ENCODE data around the gene CCDC107. TPM values are rescaled to one million over a fixed set of nuclear protein-coding genes. Genes with fewer than 3 reads are reported as not detected.

CCDC107 gene, protein sequence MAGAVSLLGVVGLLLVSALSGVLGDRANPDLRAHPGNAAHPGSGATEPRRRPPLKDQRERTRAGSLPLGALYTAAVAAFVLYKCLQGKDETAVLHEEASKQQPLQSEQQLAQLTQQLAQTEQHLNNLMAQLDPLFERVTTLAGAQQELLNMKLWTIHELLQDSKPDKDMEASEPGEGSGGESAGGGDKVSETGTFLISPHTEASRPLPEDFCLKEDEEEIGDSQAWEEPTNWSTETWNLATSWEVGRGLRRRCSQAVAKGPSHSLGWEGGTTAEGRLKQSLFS
- 16.9 and 24.2 TPM in 2 replicates for total RNA-seq

DNA sequence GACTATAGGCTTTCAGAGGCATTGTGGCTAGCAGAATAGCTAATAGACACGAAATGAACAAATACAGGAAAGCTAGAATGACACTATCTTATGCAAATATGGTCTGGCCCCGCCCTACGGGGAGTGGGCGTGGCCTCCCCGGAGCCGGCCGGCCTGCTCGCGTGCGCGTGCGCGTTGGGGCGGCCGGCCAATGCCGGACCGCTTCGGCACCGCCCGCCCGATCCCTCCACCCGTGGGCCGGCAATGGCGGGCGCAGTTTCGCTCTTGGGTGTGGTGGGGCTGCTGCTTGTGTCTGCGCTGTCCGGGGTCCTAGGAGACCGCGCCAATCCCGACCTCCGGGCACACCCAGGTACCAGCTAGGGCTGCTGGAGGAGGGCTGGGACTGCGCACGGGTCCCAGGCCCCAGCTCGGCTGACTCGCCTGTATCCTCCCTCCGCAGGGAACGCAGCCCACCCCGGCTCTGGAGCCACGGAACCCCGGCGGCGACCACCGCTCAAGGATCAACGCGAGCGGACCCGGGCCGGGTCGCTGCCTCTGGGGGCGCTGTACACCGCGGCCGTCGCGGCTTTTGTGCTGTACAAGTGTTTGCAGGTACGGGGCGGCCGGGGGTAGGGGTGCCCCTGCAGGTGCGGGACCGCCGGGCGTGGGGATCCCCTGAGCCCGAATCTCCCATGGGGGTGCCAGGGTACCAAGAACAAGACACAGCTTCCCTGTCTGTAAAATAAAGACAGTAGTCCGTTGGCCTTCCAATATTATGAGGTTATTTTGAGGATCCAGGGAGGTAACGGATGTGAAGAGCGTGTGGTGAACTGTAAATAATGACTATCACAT lies at the start of gene CCDC107:
CCDC107 (plus strand) TSS at position 156 of the 831 bp plus-strand sequence; CDS start at position 244, 88 bp downstream.

DNA sequence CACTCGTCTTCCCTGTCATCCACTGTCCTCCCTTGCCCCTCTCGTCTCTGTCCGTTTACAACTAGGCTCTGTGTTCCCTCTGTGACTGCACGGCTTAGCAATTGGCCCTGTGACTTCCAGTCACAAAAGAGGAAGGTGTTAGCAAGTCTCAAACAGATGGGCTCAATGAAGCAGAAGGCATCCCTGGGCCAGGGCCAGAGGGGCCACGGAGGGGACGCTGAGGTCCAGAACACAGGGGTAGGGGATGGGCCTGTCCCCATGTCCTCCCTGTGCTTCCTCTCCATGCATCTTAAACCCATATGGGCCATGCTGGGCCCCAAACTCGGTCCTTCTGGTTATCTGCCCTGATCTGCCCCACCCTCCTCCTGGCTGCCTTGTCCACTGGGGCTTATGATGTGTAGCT lies 39.8 kb upstream of the CCDC107 start, which contains the start of gene CD72:
CD72 (minus strand) TSS at position 89 of the 403 bp plus-strand sequence. CDS start 110 bp downstream, outside the sequence.

DNA sequence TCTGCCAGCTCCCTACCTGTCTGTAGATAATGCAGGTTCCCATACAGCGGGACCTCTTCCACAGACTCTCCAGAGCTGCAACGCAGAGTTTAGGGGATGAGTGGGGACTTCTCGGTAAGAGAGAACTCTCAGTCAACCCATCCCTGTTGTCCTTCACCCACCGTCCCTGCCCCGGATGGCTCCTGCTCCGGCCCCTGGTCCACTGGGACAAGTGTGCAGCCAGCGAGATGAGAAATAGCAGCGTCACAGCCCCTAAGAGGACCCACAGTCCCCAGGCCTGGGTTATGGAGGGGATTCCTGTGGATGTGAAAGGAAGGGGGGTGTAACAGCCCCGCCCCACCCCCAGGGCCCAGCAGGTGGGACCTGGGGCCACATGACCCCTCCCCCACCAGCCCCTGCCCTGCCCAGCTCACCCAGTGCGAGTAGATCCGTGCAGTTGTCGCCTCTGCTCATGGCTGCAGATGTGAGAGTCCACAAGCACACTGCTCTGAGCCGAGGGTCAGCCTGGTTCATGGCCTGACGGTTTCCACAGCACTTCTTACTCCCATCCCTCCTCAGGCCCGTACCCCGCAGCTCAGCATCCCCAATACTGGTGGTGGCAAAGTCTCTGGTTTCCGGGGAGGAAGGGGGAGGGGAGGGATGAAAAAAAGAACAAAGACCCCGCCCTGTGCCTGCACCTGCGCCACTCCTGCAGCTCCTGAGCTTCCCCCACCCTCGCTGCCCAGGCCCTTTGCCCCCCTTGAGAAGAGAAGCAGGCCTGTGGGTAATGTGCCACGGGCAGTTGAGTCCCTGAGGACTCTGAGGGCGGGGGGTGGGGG lies 7.5 kb upstream of the CCDC107 start, which contains the start of gene SIT1:
SIT1 (minus strand) TSS at position 591 of the 818 bp plus-strand sequence; CDS start at position 513, 78 bp downstream.

DNA sequence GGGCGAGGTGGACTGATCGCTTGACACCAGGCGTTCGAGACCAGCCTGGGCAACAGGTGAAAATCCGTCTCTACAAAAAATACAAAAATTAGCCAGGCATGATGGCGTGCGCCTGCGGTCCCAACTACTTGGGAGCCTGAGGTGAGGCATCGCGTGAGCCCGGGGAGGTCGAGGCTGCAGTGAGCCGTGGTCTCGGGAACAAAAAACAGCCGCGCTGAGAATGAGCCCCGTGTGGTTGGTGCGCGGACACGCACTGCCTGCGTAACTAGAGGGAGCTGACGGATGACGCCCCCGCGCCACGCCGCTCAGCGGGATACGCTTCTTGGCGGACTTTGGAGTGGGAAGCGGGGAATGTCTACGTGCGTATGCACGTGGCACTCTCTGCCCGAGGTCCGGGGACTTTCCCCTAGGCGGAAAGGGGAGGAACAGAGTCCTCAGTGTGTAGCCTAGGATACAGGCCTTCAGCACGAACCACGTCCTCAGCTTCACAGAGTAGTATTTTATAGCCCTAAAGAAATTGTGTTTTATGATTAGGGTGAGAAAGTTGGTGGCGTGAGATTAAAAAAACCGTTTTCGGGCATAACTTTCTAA lies 451 bp upstream of the CCDC107 start, which contains the start of gene RMRP:
RMRP (minus strand) TSS at position 474 of the 591 bp plus-strand sequence.

DNA sequence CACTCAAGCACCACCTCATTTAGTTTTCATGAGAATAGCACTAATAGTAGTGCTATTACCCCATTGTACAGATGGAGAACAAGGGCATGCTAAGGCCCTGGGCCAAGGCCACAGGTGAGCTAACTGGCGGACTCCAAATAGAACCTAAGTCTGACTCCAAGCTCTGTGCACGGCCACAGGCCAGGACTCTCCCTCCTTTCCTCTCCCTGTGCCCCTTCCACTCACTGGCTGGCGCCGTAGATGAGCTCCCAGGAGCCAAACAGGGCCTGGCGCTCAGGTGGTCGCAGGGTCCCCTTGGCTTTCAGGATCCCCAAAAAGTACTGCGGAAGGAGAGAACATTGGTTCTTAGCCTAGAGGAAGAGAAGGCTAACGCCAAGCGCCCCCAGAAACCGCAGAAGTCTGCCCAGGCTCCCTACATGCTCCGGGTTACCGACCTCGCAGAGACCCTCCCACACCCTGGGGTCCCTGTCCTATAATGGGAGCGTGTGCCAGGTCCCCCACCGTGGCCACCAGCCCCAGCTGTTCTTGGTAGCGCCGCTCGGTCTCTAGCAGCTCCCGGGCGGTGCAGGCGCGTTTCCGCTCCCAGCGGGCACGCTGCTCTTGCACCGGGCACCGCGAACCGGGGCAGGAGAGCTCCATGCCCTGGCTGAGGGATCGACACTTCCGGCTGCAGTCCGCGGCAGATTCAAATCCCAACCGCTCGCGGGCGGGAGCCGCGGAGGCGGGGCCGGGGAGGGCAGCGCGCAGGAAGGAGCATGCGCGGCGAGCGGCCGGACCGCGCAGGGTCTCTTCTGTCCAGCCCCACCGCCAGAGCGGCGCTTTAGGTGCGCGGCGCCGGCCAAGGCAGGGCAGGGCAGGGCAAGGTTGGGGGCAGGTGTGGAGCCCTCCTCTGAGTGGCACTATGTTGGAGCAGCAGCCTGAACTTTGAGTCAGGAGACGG lies 6.7 kb downstream of the CCDC107 start, which contains the start of gene ARHGEF39:
ARHGEF39 (minus strand) TSS at position 665 of the 940 bp plus-strand sequence; CDS start at position 639, 26 bp downstream.

DNA sequence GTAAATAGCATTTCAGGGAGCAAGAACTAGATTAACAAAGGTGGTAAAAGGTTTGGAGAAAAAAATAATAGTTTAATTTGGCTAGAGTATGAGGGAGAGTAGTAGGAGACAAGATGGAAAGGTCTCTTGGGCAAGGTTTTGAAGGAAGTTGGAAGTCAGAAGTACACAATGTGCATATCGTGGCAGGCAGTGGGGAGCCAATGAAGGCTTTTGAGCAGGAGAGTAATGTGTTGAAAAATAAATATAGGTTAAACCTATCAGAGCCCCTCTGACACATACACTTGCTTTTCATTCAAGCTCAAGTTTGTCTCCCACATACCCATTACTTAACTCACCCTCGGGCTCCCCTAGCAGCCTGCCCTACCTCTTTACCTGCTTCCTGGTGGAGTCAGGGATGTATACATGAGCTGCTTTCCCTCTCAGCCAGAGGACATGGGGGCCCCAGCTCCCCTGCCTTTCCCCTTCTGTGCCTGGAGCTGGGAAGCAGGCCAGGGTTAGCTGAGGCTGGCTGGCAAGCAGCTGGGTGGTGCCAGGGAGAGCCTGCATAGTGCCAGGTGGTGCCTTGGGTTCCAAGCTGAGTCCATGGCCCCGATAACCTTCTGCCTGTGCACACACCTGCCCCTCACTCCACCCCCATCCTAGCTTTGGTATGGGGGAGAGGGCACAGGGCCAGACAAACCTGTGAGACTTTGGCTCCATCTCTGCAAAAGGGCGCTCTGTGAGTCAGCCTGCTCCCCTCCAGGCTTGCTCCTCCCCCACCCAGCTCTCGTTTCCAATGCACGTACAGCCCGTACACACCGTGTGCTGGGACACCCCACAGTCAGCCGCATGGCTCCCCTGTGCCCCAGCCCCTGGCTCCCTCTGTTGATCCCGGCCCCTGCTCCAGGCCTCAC lies 15.3 kb downstream of the CCDC107 start, which contains the start of gene CA9:
CA9 (plus strand) TSS at position 797 of the 893 bp plus-strand sequence; CDS start at position 829, 32 bp downstream.

DNA sequence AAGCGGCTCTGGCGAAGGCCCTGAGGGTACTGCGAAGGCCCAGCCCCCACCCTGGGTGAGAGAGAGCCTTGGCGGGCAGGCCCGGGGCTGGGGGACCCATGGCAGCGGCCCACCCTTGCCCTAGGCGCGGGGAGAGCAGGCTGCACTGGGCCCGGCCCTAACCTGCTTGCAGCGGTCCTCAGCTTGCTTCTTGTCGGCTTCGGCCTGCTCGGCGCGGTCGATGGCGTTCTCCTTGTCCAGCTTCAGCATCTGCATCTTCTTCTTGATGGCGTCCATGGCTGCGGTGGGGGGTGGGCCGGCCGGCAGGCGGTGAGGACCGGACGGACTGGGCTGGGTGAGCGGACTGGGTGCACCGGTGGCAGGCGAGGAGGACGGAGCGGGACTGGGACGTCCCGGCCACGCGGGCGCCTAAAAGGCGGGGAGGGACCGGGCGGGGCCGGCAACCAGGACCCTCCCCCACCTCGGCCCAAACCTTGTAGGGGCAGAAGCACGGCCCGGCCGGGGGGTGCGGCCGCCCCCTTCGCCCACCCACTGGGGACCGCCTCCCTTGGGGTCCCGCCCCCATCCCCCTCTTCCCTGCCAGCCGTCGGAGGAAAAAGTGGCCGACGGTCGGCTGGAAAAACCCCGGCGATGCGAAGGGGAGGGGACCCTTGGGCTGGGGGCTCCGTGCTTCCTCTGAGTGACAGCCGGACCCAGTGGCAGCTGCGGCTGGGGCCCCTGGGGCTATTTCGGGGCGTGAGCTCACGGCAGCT lies 31.6 kb downstream of the CCDC107 start, which contains the start of gene TPM2:
TPM2 (minus strand) TSS at position 384 of the 752 bp plus-strand sequence; CDS start at position 276, 108 bp downstream.

Other genes with a start within 250 kb of the CCDC107 start
- 19.9 and 24.8 TPM in 2 replicates for gene RUSC2, start 168.2 kb upstream of the CCDC107 start, total RNA-seq
- gene TESK1, start 53.0 kb upstream of the CCDC107 start, total RNA-seq = 8.6 and 10.7 TPM in 2 replicates
- gene CD72, start 39.9 kb upstream of the CCDC107 start, total RNA-seq = 0.19 and 0.56 TPM in 2 replicates
- not detected in 2 replicates for gene SIT1, start 7.4 kb upstream of the CCDC107 start, total RNA-seq
- gene RMRP, start 273 bp upstream of the CCDC107 start, total RNA-seq = 3,474 and 7,582 TPM in 2 replicates
- 0.28 and 3.6 TPM in 2 replicates for gene ARHGEF39, start 6.9 kb downstream of the CCDC107 start, total RNA-seq
- 0.38 and 2.8 TPM in 2 replicates for gene CA9, start 15.6 kb downstream of the CCDC107 start, total RNA-seq
- 870 and 1,301 TPM in 2 replicates for gene TPM2, start 31.6 kb downstream of the CCDC107 start, total RNA-seq
- gene TLN1, start 73.9 kb downstream of the CCDC107 start, total RNA-seq = 342 and 359 TPM in 2 replicates
- gene CREB3, start 74.4 kb downstream of the CCDC107 start, total RNA-seq = 77.5 and 112 TPM in 2 replicates
- 15.2 and 19.9 TPM in 2 replicates for gene GBA2, start 90.9 kb downstream of the CCDC107 start, total RNA-seq
- gene RGP1, start 91.0 kb downstream of the CCDC107 start, total RNA-seq = 10.1 and 10.9 TPM in 2 replicates
- not detected in 2 replicates for gene MSMP, start 96.0 kb downstream of the CCDC107 start, total RNA-seq
- 10.9 and 18.3 TPM in 2 replicates for gene NPR2, start 133.3 kb downstream of the CCDC107 start, total RNA-seq
- 0.58 and 1.1 TPM in 2 replicates for gene SPAG8, start 154.0 kb downstream of the CCDC107 start, total RNA-seq
- gene HINT2, start 156.8 kb downstream of the CCDC107 start, total RNA-seq = 6.5 and 17.1 TPM in 2 replicates
- gene FAM221B, start 170.4 kb downstream of the CCDC107 start, total RNA-seq = not detected in 2 replicates
- 0.58 and 2.0 TPM in 2 replicates for gene TMEM8B, start 170.9 kb downstream of the CCDC107 start, total RNA-seq
- not detected in 2 replicates for gene OR13J1, start 212.1 kb downstream of the CCDC107 start, total RNA-seq
- gene HRCT1, start 247.9 kb downstream of the CCDC107 start, total RNA-seq = 0.28 and 0.58 TPM in 2 replicates

All from regular cardiac myocyte (primary cell).